ENCODE measurements around the gene EPB41L4A.

Gene EPB41L4A

GRCh38 chr5:112116371-112116770, 302.7 kb downstream of the EPB41L4A start:
- peak; percentile 27 for DNase-seq (ENCODE audit: low spot score)

GRCh38 chr5:112113565-112113964, 305.5 kb downstream of the EPB41L4A start:
- DNase-seq (ENCODE audit: low spot score): no peak
